SKM-1 treated with dmso at 0.1 percent for 144 hours (cell line): ENCODE measurements around the gene CTSD.

Experiments used
- DNase-seq: peaks from one replicate; lab custom pipeline; 2025; ENCODE audit not compliant: unreplicated experiment; lab: John Stamatoyannopoulos, UW

CTSD gene

DNA sequence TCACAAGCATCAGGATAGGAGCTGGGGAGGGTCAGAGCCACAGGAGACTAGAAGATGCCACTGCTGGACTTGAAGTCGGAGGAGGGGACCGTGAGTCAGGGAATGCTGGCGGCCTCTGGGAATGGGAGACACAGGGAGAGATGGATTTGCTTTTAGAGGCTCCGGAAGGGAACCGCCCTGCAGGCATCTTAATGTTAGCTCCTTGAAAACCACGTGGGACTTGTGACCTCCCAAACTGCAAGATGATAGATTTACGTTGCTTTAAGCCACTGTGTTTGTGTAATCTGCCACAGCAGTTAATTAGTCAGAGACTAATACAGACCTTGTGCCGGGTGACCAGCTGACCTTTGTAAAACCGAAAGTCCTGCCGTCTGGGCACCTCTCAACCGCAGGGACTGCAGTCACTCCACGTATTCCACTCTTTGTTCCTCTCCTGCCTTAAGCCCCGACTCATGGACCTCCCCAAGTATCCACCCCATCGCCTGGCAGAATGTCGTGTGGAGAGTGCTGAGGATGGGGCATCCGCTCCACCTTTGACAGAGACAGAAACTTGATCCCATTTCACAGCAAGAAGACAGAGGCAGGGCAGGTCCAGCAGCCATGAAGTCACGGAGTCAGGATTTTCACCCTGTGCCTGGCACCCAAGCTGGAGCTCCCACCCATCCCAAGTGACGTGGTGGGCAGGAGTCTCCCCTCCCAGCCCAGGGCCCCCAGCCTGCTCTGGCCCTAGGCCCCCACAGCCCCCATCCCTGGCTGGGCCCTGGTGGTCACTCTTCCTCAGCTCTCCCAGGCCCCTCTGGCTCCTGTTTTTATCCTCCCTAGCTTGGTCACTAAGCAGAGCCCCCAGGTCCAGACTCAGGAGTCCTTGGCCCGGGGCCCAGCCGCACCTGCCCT lies 19.4 kb upstream of the CTSD start:
- peak; percentile 78 for DNase-seq

GRCh38 chr11:1782031-1782590 lies 18.4 kb upstream of the CTSD start:
- DNase-seq = peak; percentile 78

- no peak for DNase-seq
Observed at GRCh38 chr11:1781593-1781975, 17.9 kb upstream of the CTSD start.

- peak; percentile 78 for DNase-seq
Observed at GRCh38 chr11:1780700-1781592, 17.2 kb upstream of the CTSD start.

- DNase-seq = no peak
Observed at GRCh38 chr11:1779806-1780699, 16.3 kb upstream of the CTSD start.

- no peak for DNase-seq
Observed at GRCh38 chr11:1779034-1779805, 15.5 kb upstream of the CTSD start.

DNA sequence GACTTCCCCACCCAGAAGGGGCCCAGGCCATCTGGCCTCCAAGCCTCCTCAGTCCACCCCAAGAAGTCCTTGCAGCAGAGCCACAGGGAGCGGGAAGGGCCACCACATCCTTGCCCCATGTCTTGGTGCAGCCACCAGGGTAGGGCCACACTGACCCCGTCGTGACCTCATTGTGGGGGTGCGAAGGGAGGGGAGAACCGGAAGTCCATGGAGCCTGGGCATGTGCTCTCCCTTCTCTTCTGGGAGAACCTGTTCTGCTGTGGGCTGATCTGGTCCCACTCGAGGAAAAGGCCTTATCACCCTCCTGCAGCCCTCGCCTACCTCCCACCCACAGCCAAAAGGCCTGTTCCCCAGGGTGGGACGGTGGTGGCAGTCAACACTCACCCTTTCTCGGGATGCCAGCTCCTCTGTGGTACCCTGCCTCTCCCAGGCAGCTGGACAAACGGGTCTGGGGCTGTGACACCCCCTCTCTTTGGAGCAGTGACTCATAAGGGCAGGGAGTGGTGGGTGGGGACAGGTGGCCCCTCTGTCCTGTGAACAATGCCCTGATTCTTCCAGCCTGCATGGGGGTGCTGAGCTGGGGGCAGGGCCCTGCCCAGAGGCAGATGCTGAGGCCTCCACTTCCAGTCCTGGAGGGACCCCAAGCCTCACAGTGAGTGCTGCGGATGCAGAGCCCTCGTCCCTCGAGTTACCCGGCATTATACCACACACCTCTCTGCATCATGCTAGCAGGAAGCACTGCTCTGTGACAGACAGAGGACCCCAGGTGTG lies 14.6 kb upstream of the CTSD start:
- DNase-seq = peak; percentile 77

DNA sequence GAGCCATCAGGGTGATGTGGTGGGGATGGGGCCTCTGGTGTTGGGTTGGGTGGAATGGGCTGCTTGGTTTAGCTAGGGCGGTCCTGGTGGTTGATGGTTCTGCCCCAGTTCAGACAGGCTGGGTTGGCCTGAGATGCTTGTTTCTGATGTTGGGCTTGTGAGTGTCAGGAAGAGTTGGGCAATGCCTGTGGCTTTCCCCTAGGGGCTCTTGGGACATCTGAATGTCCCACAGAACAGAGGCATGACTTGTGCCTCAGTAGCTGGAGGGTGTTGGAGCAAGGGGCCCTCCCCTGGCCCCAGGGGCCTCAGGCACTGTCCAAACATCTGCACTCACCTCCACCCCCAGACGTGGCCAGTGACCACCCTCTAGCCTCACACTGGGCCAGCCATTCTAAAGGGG lies 14.0 kb upstream of the CTSD start:
- peak; percentile 77 for DNase-seq

- no peak for DNase-seq
Observed at GRCh38 chr11:1776944-1777715, 13.4 kb upstream of the CTSD start.

DNA sequence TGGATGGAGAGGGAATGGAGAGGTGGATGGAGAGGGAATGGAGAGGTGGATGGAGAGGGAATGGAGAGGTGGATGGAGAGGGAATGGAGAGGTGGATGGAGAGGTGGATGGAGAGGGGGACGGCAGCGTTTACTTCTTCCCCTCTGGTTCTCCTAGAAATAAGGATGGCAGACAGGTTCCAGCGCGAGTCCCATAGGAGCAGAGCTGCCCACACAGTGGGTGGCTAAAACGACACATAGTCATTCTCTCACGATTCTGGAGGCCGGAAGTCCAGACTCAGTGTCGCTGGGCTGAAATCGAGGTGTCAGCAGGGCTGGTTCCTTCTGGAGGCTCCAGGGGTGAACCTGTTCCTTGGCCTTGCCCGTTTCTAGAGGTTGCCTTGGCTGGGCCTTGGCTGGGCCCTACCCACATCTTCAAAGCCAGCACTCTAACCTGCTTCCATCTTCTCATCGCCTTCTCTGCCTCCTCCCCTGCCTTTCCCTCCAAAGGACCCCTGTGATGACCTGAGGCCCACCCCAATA lies 12.7 kb upstream of the CTSD start:
- DNase-seq = no peak

DNA sequence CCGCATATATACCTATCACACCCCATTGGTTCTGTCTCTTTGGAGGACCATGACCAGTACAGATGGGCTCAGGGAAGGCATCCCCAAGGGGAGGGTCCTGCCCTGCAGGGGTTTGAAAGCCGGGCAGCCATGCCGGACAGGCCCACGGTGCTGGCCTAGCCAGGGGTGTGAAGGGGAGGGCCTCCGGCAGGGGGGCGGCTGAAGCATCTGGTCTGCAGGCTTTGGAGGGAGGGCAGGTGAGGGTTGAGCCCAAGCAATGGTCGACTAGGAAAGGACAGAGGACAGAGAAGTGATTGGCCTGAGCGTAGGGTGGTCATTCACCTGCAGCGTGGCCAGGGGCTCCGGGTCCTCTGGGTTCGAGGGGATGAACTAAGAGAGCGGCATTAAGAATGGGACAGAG lies 11.2 kb upstream of the CTSD start:
- DNase-seq = no peak

DNA sequence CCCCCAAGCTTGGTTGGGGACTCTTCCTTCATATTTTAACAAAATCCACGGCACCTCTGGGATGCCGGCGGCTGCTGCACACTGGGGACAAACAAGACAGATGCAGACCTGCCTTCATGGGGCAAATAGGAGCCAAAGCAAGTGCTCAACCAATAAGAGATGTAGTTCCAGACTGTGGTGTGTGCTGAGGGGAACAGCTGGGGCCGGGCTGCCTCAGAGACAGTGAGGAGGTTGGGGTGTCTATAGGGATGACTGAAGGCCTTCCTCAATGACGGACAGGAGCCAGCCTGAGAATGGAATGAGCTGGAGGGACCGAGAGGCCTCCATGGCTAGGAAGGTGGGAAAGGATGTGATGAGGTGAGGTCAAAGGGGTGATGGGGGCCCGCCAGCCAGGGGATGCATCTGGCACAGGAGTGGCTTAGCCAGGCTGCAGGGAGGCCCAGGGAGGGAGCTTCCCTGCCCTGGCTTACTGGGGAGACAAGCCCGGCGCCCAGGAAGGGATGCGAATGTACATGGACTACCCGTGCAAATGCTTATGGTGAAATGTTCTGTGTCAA lies 10.3 kb upstream of the CTSD start:
- DNase-seq = no peak

DNA sequence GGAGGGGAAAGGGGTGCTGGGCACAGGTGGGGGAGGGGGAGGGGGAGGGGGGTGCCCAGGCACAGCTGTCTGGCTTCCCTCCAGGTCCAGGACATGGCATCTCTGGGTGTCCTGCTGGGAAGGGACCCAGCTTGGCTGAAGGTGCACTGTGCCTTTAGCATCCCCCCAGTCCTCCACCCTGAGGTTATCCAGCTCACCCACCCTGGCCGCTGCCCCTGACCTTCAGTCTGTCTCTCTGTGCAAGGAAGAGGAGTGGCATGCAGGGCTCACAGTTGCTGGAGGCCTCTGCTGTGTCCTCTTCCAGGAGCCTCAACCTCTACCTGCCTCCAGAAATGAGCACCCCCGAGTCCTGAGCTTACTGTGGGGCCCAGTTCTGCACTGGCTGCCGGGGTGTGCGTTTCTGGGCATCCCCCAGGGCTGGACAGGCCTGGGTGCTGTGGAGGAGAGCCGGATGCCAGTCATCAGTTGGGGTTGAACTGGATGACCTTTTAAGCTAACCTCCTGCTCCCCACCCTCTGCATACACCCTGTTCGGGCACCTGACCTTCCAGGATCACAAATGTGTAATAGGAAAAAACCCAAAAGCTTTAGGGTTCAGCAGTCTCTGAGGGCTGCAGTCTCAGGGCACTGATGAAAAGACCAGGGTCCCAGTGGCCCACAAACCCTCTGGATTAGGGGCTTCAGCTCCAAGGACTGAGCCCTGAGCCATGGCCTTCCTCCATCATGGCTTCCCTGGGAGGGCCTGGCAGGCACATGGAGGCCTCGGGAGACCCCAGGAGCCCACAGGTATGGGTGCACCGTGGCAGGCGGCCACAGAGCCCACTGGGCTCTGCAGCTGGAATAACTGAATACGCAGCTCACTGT lies 9.6 kb upstream of the CTSD start:
- no peak for DNase-seq

DNA sequence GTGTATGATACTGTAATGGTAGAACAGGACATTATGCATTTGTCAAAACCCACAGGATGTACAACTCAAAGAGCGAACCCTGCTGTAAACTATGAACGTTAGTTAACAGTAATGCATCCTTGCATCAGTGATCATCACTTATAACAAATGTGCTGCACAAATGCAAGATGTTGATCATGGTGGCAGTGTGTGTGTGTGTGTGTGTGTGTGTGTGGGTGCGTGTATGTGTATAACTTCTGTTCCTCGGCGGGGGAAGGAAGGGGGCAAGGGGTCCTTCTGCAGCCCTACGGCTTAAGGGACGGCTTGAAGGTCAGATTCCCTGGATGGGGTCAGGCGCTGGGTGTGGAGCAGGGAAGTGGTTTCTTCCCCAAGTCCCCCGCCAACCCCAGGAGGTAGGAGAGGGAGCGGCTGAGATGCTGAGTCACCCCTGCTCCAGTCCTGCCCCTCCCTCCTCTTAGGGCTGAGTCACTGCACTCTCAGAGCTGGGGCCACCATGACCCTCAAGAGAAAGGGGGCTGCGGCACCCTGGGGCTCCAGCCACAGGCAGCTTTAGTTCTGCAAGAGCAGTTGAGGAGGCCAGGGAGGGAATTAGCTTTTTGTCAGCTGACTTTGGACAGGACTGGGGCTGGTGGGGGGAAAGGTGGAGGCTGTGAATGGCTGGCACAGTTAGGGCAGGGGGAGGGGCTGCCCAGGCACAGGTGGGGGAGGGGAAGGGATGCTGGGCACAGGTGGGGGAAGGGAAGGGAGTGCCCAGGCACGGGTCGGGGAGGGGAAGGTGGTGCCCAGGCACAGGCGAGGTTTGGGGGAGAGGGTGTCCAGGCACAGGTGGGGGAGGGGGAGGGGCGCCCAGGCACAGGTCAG lies 8.8 kb upstream of the CTSD start:
- DNase-seq = peak; percentile 80

DNA sequence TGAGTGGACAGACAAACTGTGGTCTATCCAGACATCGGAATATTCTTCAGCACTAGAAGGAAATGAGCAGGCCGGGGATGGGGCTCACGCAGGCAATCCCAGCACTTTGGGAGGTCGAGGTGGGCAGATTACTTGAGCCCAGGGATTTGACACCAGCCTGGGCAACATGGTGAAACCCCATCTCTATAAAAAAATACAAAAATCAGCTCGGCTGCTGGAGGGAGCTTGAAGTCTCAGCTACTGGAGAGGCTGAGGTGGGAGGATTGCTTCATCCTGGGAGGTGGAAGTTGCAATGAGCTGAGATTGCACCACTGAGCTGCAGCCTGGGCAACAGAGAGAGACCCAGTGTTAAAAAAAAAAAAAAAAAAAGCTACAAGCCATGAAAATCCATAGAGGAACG lies 8.0 kb upstream of the CTSD start:
- peak; percentile 81 for DNase-seq

GRCh38 chr11:1771273-1771672 lies 7.5 kb upstream of the CTSD start:
- no peak for DNase-seq
